Measurements from ENCODE around the gene UQCC2.

Gene UQCC2

DNA sequence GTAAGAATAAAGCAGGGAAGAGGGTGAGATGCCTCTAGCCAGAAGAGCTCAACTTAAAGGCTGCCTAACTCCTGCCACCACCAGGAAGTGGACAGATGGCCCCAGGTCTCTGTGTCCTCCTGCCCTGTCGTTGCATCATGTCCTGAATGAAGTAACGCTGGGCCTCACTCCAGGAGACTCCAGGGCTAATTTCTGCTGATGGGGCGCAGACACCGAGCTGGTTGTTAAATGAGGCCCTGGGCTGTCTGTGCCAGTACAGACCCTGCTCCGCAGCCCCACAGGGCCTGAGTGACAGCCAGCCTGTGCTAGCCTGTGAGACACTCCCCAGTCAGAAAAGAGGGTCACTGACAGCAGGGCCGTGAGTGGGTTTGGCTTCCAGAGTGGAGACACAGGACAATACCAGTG is 28.7 kb upstream of the UQCC2 start:
- H4K91ac ChIP-seq (ENCODE audit: low read length), result no peak overlapping the region
- WGBS, result 83% methylated on average over 6 of the region's 6 CpGs
- peak; percentile 51 for DNase-seq

GRCh38 chr6:33739571-33739970 is 28.1 kb upstream of the UQCC2 start:
- no peak overlapping the region for H3K18ac ChIP-seq (ENCODE audit: low read depth in 1 of 2, low read length in 2 of 2)
- peak overlapping the region; percentile 67 for H4K91ac ChIP-seq (ENCODE audit: low read length)
- H3K27me3 ChIP-seq (ENCODE audit: control insufficient read depth in 1 of 2, insufficient read depth in 1 of 2, low read length in 2 of 2), result peaks cover 0 to 54% of the 10 kb centered on the region in 2 experiments
- no peak overlapping the region for H3K4me3 ChIP-seq (ENCODE audit: insufficient read depth in 1 of 2, low read depth in 1 of 2, low read length in 2 of 2)
- peak overlapping the region in 1 of 2 experiments; percentile 17 for H3K23ac ChIP-seq (ENCODE audit: low read length in 2 of 2)
- H3K4me2 ChIP-seq (ENCODE audit: low read length, poor library complexity, severe bottlenecking), result no peak overlapping the region
- H2BK12ac ChIP-seq (ENCODE audit: low read length in 2 of 2), result no peak overlapping the region
- H3K79me1 ChIP-seq (replicated peaks; ENCODE audit: low read length, poor library complexity, severe bottlenecking), result peaks cover 24% of the 10 kb centered on the region
- H3K4me1 ChIP-seq (ENCODE audit: control insufficient read depth, insufficient read depth, low read depth, low read length), result peaks cover 21% of the 10 kb centered on the region
- H3K14ac ChIP-seq (ENCODE audit: low read length in 2 of 2), result peak overlapping the region in 1 of 2 experiments; percentile 22
- no peak overlapping the region for H2BK15ac ChIP-seq (ENCODE audit: low read depth, poor library complexity, severe bottlenecking)
- H2BK5ac ChIP-seq (ENCODE audit: low read depth, low read length, poor library complexity, severe bottlenecking), result no peak overlapping the region
- no peak for DNase-seq
- no peak overlapping the region for H3K27ac ChIP-seq (ENCODE audit: low read length, poor library complexity, severe bottlenecking)
- no peak overlapping the region for H2BK120ac ChIP-seq (ENCODE audit: low read depth, low read length)
- peak overlapping the region; percentile 0 for H4K8ac ChIP-seq (ENCODE audit: low read length)
- no peak overlapping the region for H3K4ac ChIP-seq (ENCODE audit: low read depth in 1 of 2, low read length in 2 of 2)
- no peak overlapping the region for H3K9ac ChIP-seq (ENCODE audit: low read length)
- no peak overlapping the region for H2AFZ ChIP-seq (ENCODE audit: low read depth, low read length)
- no peaks in the 10 kb centered on the region for H3K9me3 ChIP-seq (ENCODE audit: control insufficient read depth, low read length)
- H2AK5ac ChIP-seq (ENCODE audit: low read length, severe bottlenecking), result no peak overlapping the region
- H3K36me3 ChIP-seq (ENCODE audit: control insufficient read depth in 1 of 2, insufficient read depth in 2 of 2, low read depth in 1 of 2, low read length in 2 of 2), result peaks cover 0 to 62% of the 10 kb centered on the region in 2 experiments
- 94% methylated on average over 5 of the region's 5 CpGs for WGBS

More for the DNA sequence above, 28.7 kb upstream of the UQCC2 start:
- Histone ChIP-seq H2BK15ac (ENCODE audit: low read depth, poor library complexity, severe bottlenecking) (no peak overlapping the region), H3K27me3 (ENCODE audit: control insufficient read depth in 1 of 2, insufficient read depth in 1 of 2, low read length in 2 of 2) (peaks cover 0 to 58% of the 10 kb centered on the region in 2 experiments), H4K8ac (ENCODE audit: low read length) (no peak overlapping the region), H2BK5ac (ENCODE audit: low read depth, low read length, poor library complexity, severe bottlenecking) (no peak overlapping the region), H3K4me2 (ENCODE audit: low read length, poor library complexity, severe bottlenecking) (no peak overlapping the region), H3K4me3 (ENCODE audit: insufficient read depth in 1 of 2, low read depth in 1 of 2, low read length in 2 of 2) (no peak overlapping the region), H3K4ac (ENCODE audit: low read depth in 1 of 2, low read length in 2 of 2) (no peak overlapping the region), H2BK12ac (ENCODE audit: low read length in 2 of 2) (no peak overlapping the region), H3K9ac (ENCODE audit: low read length) (no peak overlapping the region), H2AK5ac (ENCODE audit: low read length, severe bottlenecking) (no peak overlapping the region), H3K14ac (ENCODE audit: low read length in 2 of 2) (peak overlapping the region in 1 of 2 experiments; percentile 26), H3K4me1 (ENCODE audit: control insufficient read depth, insufficient read depth, low read depth, low read length) (peaks cover 26% of the 10 kb centered on the region), H3K9me3 (ENCODE audit: control insufficient read depth, low read length) (no peaks in the 10 kb centered on the region), H3K27ac (ENCODE audit: low read length, poor library complexity, severe bottlenecking) (no peak overlapping the region), H3K23ac (ENCODE audit: low read length in 2 of 2) (no peak overlapping the region), H2BK120ac (ENCODE audit: low read depth, low read length) (no peak overlapping the region), H3K36me3 (ENCODE audit: control insufficient read depth in 1 of 2, insufficient read depth in 2 of 2, low read depth in 1 of 2, low read length in 2 of 2) (peaks cover 0 to 55% of the 10 kb centered on the region in 2 experiments), H3K79me1 (replicated peaks; ENCODE audit: low read length, poor library complexity, severe bottlenecking) (peaks cover 24% of the 10 kb centered on the region), H2AFZ (ENCODE audit: low read depth, low read length) (no peak overlapping the region), H3K18ac (ENCODE audit: low read depth in 1 of 2, low read length in 2 of 2) (no peak overlapping the region)

- Histone ChIP-seq H2BK5ac (ENCODE audit: low read depth, low read length, poor library complexity, severe bottlenecking) (no peak overlapping the region), H2BK12ac (ENCODE audit: low read length in 2 of 2) (no peak overlapping the region), H3K14ac (ENCODE audit: low read length in 2 of 2) (no peak overlapping the region), H2BK15ac (ENCODE audit: low read depth, poor library complexity, severe bottlenecking) (no peak overlapping the region), H3K36me3 (ENCODE audit: control insufficient read depth in 1 of 2, insufficient read depth in 2 of 2, low read depth in 1 of 2, low read length in 2 of 2) (peaks cover 0 to 67% of the 10 kb centered on the region in 2 experiments), H3K23ac (ENCODE audit: low read length in 2 of 2) (no peak overlapping the region), H3K18ac (ENCODE audit: low read depth in 1 of 2, low read length in 2 of 2) (no peak overlapping the region), H4K91ac (ENCODE audit: low read length) (peak overlapping the region; percentile 31), H2BK120ac (ENCODE audit: low read depth, low read length) (no peak overlapping the region), H4K8ac (ENCODE audit: low read length) (no peak overlapping the region), H3K9me3 (ENCODE audit: control insufficient read depth, low read length) (no peaks in the 10 kb centered on the region), H3K4ac (ENCODE audit: low read depth in 1 of 2, low read length in 2 of 2) (no peak overlapping the region), H2AK5ac (ENCODE audit: low read length, severe bottlenecking) (no peak overlapping the region), H3K4me2 (ENCODE audit: low read length, poor library complexity, severe bottlenecking) (no peak overlapping the region), H3K4me3 (ENCODE audit: insufficient read depth in 1 of 2, low read depth in 1 of 2, low read length in 2 of 2) (no peak overlapping the region), H3K27ac (ENCODE audit: low read length, poor library complexity, severe bottlenecking) (no peak overlapping the region), H3K4me1 (ENCODE audit: control insufficient read depth, insufficient read depth, low read depth, low read length) (peaks cover 17% of the 10 kb centered on the region), H3K79me1 (replicated peaks; ENCODE audit: low read length, poor library complexity, severe bottlenecking) (peaks cover 24% of the 10 kb centered on the region), H3K9ac (ENCODE audit: low read length) (no peak overlapping the region), H2AFZ (ENCODE audit: low read depth, low read length) (no peak overlapping the region), H3K27me3 (ENCODE audit: control insufficient read depth in 1 of 2, insufficient read depth in 1 of 2, low read length in 2 of 2) (peaks cover 0 to 50% of the 10 kb centered on the region in 2 experiments)
- DNase-seq, result no peak
- 86% methylated on average over 5 of the region's 5 CpGs for WGBS
Observed at GRCh38 chr6:33738879-33739278, 27.4 kb upstream of the UQCC2 start.

- Histone ChIP-seq H2BK5ac (ENCODE audit: low read depth, low read length, poor library complexity, severe bottlenecking) (no peak overlapping the region), H4K91ac (ENCODE audit: low read length) (no peak overlapping the region), H3K14ac (ENCODE audit: low read length in 2 of 2) (no peak overlapping the region), H3K4me2 (ENCODE audit: low read length, poor library complexity, severe bottlenecking) (no peak overlapping the region), H2AFZ (ENCODE audit: low read depth, low read length) (no peak overlapping the region), H3K4me1 (ENCODE audit: control insufficient read depth, insufficient read depth, low read depth, low read length) (peaks cover 17% of the 10 kb centered on the region), H2AK5ac (ENCODE audit: low read length, severe bottlenecking) (no peak overlapping the region), H3K4me3 (ENCODE audit: insufficient read depth in 1 of 2, low read depth in 1 of 2, low read length in 2 of 2) (no peak overlapping the region), H3K9me3 (ENCODE audit: control insufficient read depth, low read length) (no peaks in the 10 kb centered on the region), H2BK15ac (ENCODE audit: low read depth, poor library complexity, severe bottlenecking) (no peak overlapping the region), H3K27ac (ENCODE audit: low read length, poor library complexity, severe bottlenecking) (no peak overlapping the region), H4K8ac (ENCODE audit: low read length) (no peak overlapping the region), H3K18ac (ENCODE audit: low read depth in 1 of 2, low read length in 2 of 2) (no peak overlapping the region), H3K36me3 (ENCODE audit: control insufficient read depth in 1 of 2, insufficient read depth in 2 of 2, low read depth in 1 of 2, low read length in 2 of 2) (peaks cover 0 to 73% of the 10 kb centered on the region in 2 experiments), H2BK12ac (ENCODE audit: low read length in 2 of 2) (no peak overlapping the region), H3K4ac (ENCODE audit: low read depth in 1 of 2, low read length in 2 of 2) (no peak overlapping the region), H3K27me3 (ENCODE audit: control insufficient read depth in 1 of 2, insufficient read depth in 1 of 2, low read length in 2 of 2) (peaks cover 0 to 42% of the 10 kb centered on the region in 2 experiments), H3K9ac (ENCODE audit: low read length) (no peak overlapping the region), H3K23ac (ENCODE audit: low read length in 2 of 2) (no peak overlapping the region), H3K79me1 (replicated peaks; ENCODE audit: low read length, poor library complexity, severe bottlenecking) (peaks cover 26% of the 10 kb centered on the region), H2BK120ac (ENCODE audit: low read depth, low read length) (no peak overlapping the region)
- WGBS, result 89% methylated on average over 7 of the region's 9 CpGs
- DNase-seq, result no peak
Observed at GRCh38 chr6:33738153-33738552, 26.7 kb upstream of the UQCC2 start.

Measured in mesenchymal stem cell (in vitro differentiated cells and primary cell).